Trophoblast cell (in vitro differentiated cells and primary cell): ENCODE data around the gene TH.

Source experiments
- DNase-seq, 2 donors: peaks; one replicate each; pipeline ENCODE4 v3.0.0-alpha.2; 2016
- H2AFZ ChIP-seq: 2 replicates; pipeline ENCODE4 v1.6.1; 2013; ENCODE audit warnings: low read length, moderate library complexity, mild to moderate bottlenecking; ENCODE audit not compliant: insufficient read depth, poor library complexity
- H2AK5ac ChIP-seq: 2 replicates; pipeline ENCODE4 v1.6.1; 2013; ENCODE audit warnings: mild to moderate bottlenecking, low read length
- H2BK120ac ChIP-seq: 2 replicates; pipeline ENCODE4 v1.6.1; 2013; ENCODE audit warnings: low read length, mild to moderate bottlenecking, moderate library complexity; ENCODE audit not compliant: insufficient read depth, poor library complexity
- H2BK12ac ChIP-seq: 2 replicates; pipeline ENCODE4 v1.6.1; 2013; ENCODE audit warnings: mild to moderate bottlenecking, low read length, moderate library complexity
- H2BK5ac ChIP-seq: 2 replicates; pipeline ENCODE4 v1.6.1; 2013; ENCODE audit warnings: low read length, low read depth, moderate library complexity, mild to moderate bottlenecking; ENCODE audit not compliant: poor library complexity
- H3K14ac ChIP-seq: 2 replicates; pipeline ENCODE4 v1.6.1; 2013; ENCODE audit warnings: mild to moderate bottlenecking, low read length
- H3K18ac ChIP-seq: 2 replicates; pipeline ENCODE4 v1.6.1; 2013; ENCODE audit warnings: mild to moderate bottlenecking, low read length
- H3K23ac ChIP-seq: 2 replicates; pipeline ENCODE4 v1.6.1; 2013; ENCODE audit warnings: low read length
- H3K27ac ChIP-seq: 2 replicates; pipeline ENCODE4 v1.5.1; 2013; ENCODE audit warnings: low read depth, mild to moderate bottlenecking, inconsistent platforms, low read length, moderate library complexity
- H3K27me3 ChIP-seq: 2 replicates; pipeline ENCODE4 v1.6.1; 2013; ENCODE audit warnings: inconsistent platforms, mild to moderate bottlenecking, low read length, moderate library complexity; ENCODE audit not compliant: insufficient read depth
- H3K36me3 ChIP-seq, 2 experiments: 1 replicate in 1 of 2; 2 replicates in 1 of 2; pipeline ENCODE4 v1.6.1; 2013; ENCODE audit warnings: low read length in 2 of 2, mild to moderate bottlenecking in 2 of 2, moderate library complexity in 1 of 2; ENCODE audit not compliant: insufficient read depth in 2 of 2, control insufficient read depth in 1 of 2
- H3K4ac ChIP-seq: 2 replicates; pipeline ENCODE4 v1.6.1; 2013; ENCODE audit warnings: low read depth, mild to moderate bottlenecking, low read length, moderate library complexity
- H3K4me1 ChIP-seq, 2 experiments: 1 replicate in 1 of 2; 2 replicates in 1 of 2; pipeline ENCODE4 v1.6.1; 2013; ENCODE audit warnings: low read length in 2 of 2, mild to moderate bottlenecking in 2 of 2, moderate library complexity in 1 of 2; ENCODE audit not compliant: insufficient read depth in 2 of 2, control insufficient read depth in 1 of 2
- H3K4me2 ChIP-seq: 2 replicates; pipeline ENCODE4 v1.6.1; 2013; ENCODE audit warnings: inconsistent platforms, mild to moderate bottlenecking, low read length, moderate library complexity
- H3K4me3 ChIP-seq: 2 replicates; pipeline ENCODE4 v1.5.1; 2013; ENCODE audit warnings: mild to moderate bottlenecking, low read depth, low read length, inconsistent platforms
- H3K79me1 ChIP-seq: one replicate; pipeline ENCODE4 v1.6.1; 2013; ENCODE audit warnings: low read length
- H3K79me2 ChIP-seq: 2 replicates; pipeline ENCODE4 v1.6.1; 2013; ENCODE audit warnings: low read length, mild to moderate bottlenecking; ENCODE audit not compliant: control insufficient read depth, insufficient read depth, poor library complexity
- H3K9ac ChIP-seq: 2 replicates; pipeline ENCODE4 v1.6.1; 2013; ENCODE audit warnings: mild to moderate bottlenecking, low read length
- H3K9me3 ChIP-seq: 2 replicates; pipeline ENCODE4 v1.6.1; 2013; ENCODE audit warnings: low read depth, mild to moderate bottlenecking, control low read depth, inconsistent platforms, low read length; ENCODE audit not compliant: insufficient read depth
- H4K12ac ChIP-seq: 2 replicates; pipeline ENCODE4 v1.6.1; 2013; ENCODE audit warnings: low read depth, mild to moderate bottlenecking, low read length, moderate library complexity
- H4K8ac ChIP-seq: 2 replicates; pipeline ENCODE4 v1.6.1; 2013; ENCODE audit warnings: low read depth, mild to moderate bottlenecking, low read length, moderate library complexity
- H4K91ac ChIP-seq: one replicate; pipeline ENCODE4 v1.6.1; 2013; ENCODE audit warnings: low read depth, mild to moderate bottlenecking, low read length, moderate library complexity
- WGBS: extraction: QIAGEN DNeasy Blood & Tissue Kit; methylation state at CpG from one replicate; pipeline ENCODE4 v1.1.7; 2013; ENCODE audit warnings: missing lambda C conversion rate; ENCODE audit not compliant: insufficient read length, insufficient coverage; ENCODE audit errors: extremely low coverage; 5-methylcytosine and 5-hydroxymethylcytosine counted together

TH gene

GRCh38 chr11:2149460-2149859 is 22.2 kb downstream of the TH start:
- Histone ChIP-seq H2AFZ (no peak overlapping the region), H2BK5ac (no peak overlapping the region), H3K4me2 (no peak overlapping the region), H3K18ac (no peak overlapping the region), H3K23ac (peak overlapping the region; percentile 45), H3K79me2 (no peaks in the 10 kb centered on the region), H4K8ac (no peak overlapping the region), H3K9me3 (peaks cover 3% of the 10 kb centered on the region), H3K14ac (no peak overlapping the region), H3K4ac (no peak overlapping the region), H4K12ac (no peak overlapping the region), H3K27ac (no peak overlapping the region), H2BK120ac (no peak overlapping the region), H3K36me3 (no peaks in the 10 kb centered on the region), H3K27me3 (peaks cover 18% of the 10 kb centered on the region), H4K91ac (peak overlapping the region; percentile 60), H3K79me1 (peaks cover 5% of the 10 kb centered on the region), H3K4me1 (peaks cover 0 to 2% of the 10 kb centered on the region in 2 experiments), H2BK12ac (peak overlapping the region; percentile 24), H3K4me3 (no peak overlapping the region), H2AK5ac (peak overlapping the region; percentile 43), H3K9ac (no peak overlapping the region)
- DNase-seq, result no peak
- no CpG with 5 or more reads among the region's 8 CpGs for WGBS

DNA sequence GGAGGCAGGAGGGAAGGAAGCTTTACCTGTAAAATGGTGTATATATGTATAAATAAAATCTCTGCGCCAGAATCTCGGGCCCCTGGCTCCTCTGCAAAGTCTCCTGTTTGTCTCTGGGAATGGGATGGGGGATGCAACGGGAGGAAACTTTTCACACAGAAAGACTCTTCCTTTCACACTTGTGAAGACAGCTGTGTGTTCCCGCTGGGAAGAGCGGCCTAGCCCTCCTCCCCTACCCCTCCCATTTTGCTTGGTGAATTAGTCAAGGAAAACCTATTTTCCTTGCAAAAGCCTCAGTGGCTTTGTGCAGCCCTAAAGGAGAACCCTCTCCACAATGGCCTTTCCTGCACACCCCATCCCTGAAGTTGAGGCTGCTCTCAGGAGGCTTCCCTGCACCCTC is 23.0 kb downstream of the TH start:
- Histone ChIP-seq H2AK5ac (no peak overlapping the region), H3K79me1 (peaks cover 8% of the 10 kb centered on the region), H3K14ac (no peak overlapping the region), H3K4me2 (no peak overlapping the region), H3K9me3 (peaks cover 3% of the 10 kb centered on the region), H3K23ac (no peak overlapping the region), H3K4me3 (no peak overlapping the region), H3K4me1 (peaks cover 0 to 5% of the 10 kb centered on the region in 2 experiments), H3K27ac (no peak overlapping the region), H3K4ac (no peak overlapping the region), H4K12ac (no peak overlapping the region), H3K79me2 (no peaks in the 10 kb centered on the region), H3K27me3 (peaks cover 27% of the 10 kb centered on the region), H3K36me3 (no peaks in the 10 kb centered on the region), H2BK12ac (no peak overlapping the region), H2BK5ac (no peak overlapping the region), H4K91ac (no peak overlapping the region), H3K18ac (no peak overlapping the region), H2AFZ (no peak overlapping the region), H4K8ac (no peak overlapping the region), H3K9ac (no peak overlapping the region), H2BK120ac (no peak overlapping the region)
- DNase-seq, result no peak
- no CpG with 5 or more reads among the region's 5 CpGs for WGBS

DNA sequence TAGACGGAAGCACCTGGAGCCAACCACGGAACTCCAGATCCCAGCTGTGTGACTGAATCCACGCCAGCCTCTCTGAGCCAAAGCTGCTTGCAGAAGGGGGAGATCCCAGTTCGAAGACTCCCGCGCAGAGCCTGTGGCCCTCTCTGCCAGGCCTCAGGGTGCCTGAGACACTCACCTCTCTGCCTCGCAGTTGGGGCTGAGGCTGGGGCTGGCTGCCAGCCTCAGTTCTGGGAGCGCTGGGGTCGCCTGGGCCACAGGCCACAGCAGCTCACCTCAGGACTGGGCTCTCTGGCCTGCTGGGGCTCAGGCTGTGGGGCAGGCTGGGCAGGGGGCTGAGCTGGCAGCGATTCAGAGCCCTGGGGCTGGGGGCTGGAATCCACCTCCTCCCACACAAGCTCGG is 24.2 kb downstream of the TH start:
- H4K8ac ChIP-seq, result no peak overlapping the region
- H2BK5ac ChIP-seq, result no peak overlapping the region
- H2AFZ ChIP-seq, result no peak overlapping the region
- H3K4me3 ChIP-seq, result no peak overlapping the region
- H2AK5ac ChIP-seq, result peak overlapping the region; percentile 34
- no peaks in the 10 kb centered on the region for H3K79me2 ChIP-seq
- H3K9me3 ChIP-seq, result peaks cover 3% of the 10 kb centered on the region
- no peak overlapping the region for H3K23ac ChIP-seq
- H3K27me3 ChIP-seq, result peaks cover 36% of the 10 kb centered on the region
- H2BK12ac ChIP-seq, result peak overlapping the region; percentile 51
- no peaks in the 10 kb centered on the region for H3K36me3 ChIP-seq
- H3K14ac ChIP-seq, result peak overlapping the region; percentile 36
- no peak for DNase-seq
- H4K91ac ChIP-seq, result peak overlapping the region; percentile 48
- no peak overlapping the region for H3K9ac ChIP-seq
- no peak overlapping the region for H2BK120ac ChIP-seq
- H3K27ac ChIP-seq, result no peak overlapping the region
- H3K4me1 ChIP-seq, result peaks cover 4 to 5% of the 10 kb centered on the region in 2 experiments
- peaks cover 10% of the 10 kb centered on the region for H3K79me1 ChIP-seq
- H3K4me2 ChIP-seq, result no peak overlapping the region
- no CpG with 5 or more reads among the region's 11 CpGs for WGBS
- no peak overlapping the region for H3K4ac ChIP-seq
- H4K12ac ChIP-seq, result no peak overlapping the region
- H3K18ac ChIP-seq, result no peak overlapping the region

- no peak overlapping the region for H2BK120ac ChIP-seq
- no peak overlapping the region for H3K27ac ChIP-seq
- peaks cover 45% of the 10 kb centered on the region for H3K27me3 ChIP-seq
- no peak overlapping the region for H2BK12ac ChIP-seq
- H3K36me3 ChIP-seq, result no peaks in the 10 kb centered on the region
- no peak overlapping the region for H3K9ac ChIP-seq
- H2BK5ac ChIP-seq, result no peak overlapping the region
- H3K79me2 ChIP-seq, result no peaks in the 10 kb centered on the region
- H2AFZ ChIP-seq, result no peak overlapping the region
- no peak overlapping the region for H3K23ac ChIP-seq
- no peak overlapping the region for H2AK5ac ChIP-seq
- peaks cover 3% of the 10 kb centered on the region for H3K9me3 ChIP-seq
- no peak overlapping the region for H3K4me2 ChIP-seq
- H3K4ac ChIP-seq, result no peak overlapping the region
- no CpG with 5 or more reads among the region's 19 CpGs for WGBS
- DNase-seq, result no peak
- H3K79me1 ChIP-seq, result peaks cover 8% of the 10 kb centered on the region
- H4K91ac ChIP-seq, result peak overlapping the region; percentile 7
- H4K12ac ChIP-seq, result no peak overlapping the region
- H3K4me3 ChIP-seq, result no peak overlapping the region
- H3K14ac ChIP-seq, result no peak overlapping the region
- peaks cover 5% of the 10 kb centered on the region in 2 experiments for H3K4me1 ChIP-seq
- no peak overlapping the region for H4K8ac ChIP-seq
- H3K18ac ChIP-seq, result no peak overlapping the region
Observed at GRCh38 chr11:2146051-2146450, 25.6 kb downstream of the TH start.
